GM12878 (cell line): ENCODE results near the gene ZSWIM5. TPM values are rescaled to one million over a fixed set of nuclear protein-coding genes. Genes with fewer than 3 reads are reported as not detected.

Experiments
- ATAC-seq: fragments of 200-7000 bp; cut with Tn5 transposase; 3 replicates; pipeline ENCODE4 v1.9.1; 2020; ENCODE audit warnings: mild to moderate bottlenecking, moderate library complexity
- BruUV-seq: library from RNA; stranded (reverse); fragments of 400-500 nt; replicated peaks from 2 replicates; lab custom pipeline; 2021; lab: Mats Ljungman, UMichigan
- CTCF ChIA-PET: fragments of 300-600 bp; sonication (Branson Sonifier 250); formaldehyde crosslinking; extraction: SDS; loops from one replicate; lab custom pipeline; 2021; ENCODE audit warnings: inconsistent platforms; lab: Yijun Ruan, JAX
- POLR2A ChIA-PET: fragments of 350-600 bp; formaldehyde crosslinking; extraction: SDS; loops from one replicate; lab custom pipeline; 2021; ENCODE audit warnings: inconsistent platforms; lab: Charles Lee
- RAD21 ChIA-PET: fragments of 300-600 bp; sonication (Branson Sonifier 250); formaldehyde crosslinking; loops from one replicate; lab custom pipeline; 2023; ENCODE audit warnings: antibody characterized with exemption; ENCODE audit not compliant: unreplicated experiment; lab: Charles Lee
- SMC1A ChIA-PET: fragments of 300-600 bp; sonication (Branson Sonifier 250); formaldehyde crosslinking; loops from one replicate; lab custom pipeline; 2023; ENCODE audit not compliant: unreplicated experiment, uncharacterized antibody; lab: Charles Lee
- DNase-seq: peaks from one replicate; pipeline ENCODE4 v3.0.0-alpha.2; 2011; ENCODE audit warnings: low read depth, low spot score
- FAIRE-seq: peaks from 3 replicates; lab custom pipeline; 2011; peaks lifted over from hg19 to GRCh38; lab: Jason Lieb, UNC
- H2AFZ ChIP-seq: 2 replicates; pipeline ENCODE4 v1.6.0; 2011; ENCODE audit warnings: low read depth, low read length, control low read depth; ENCODE audit not compliant: control insufficient read depth
- H3K27ac ChIP-seq: 2 replicates; pipeline ENCODE4 v1.5.1; 2011; ENCODE audit warnings: control low read depth; ENCODE audit not compliant: control insufficient read depth, insufficient read depth
- H3K27me3 ChIP-seq, 2 experiments: replicated peaks in 1 of 2; 2 replicates each; pipeline versions ENCODE4 v1.6.0 to v1.6.1; 2011; ENCODE audit warnings: low read length in 1 of 2; ENCODE audit not compliant: control insufficient read depth in 2 of 2, insufficient read depth in 2 of 2
- H3K36me3 ChIP-seq, 2 experiments: 2 replicates each; pipeline ENCODE4 v1.5.1; 2011; ENCODE audit warnings: low read length in 1 of 2; ENCODE audit not compliant: control insufficient read depth in 2 of 2, insufficient read depth in 2 of 2
- H3K4me1 ChIP-seq: 2 replicates; pipeline ENCODE4 v1.6.1; 2011; ENCODE audit warnings: mild to moderate bottlenecking, low read length, moderate library complexity, mixed read lengths; ENCODE audit not compliant: control insufficient read depth, insufficient read depth
- H3K4me2 ChIP-seq: 2 replicates; pipeline ENCODE4 v1.6.0; 2011; ENCODE audit warnings: control low read depth; ENCODE audit not compliant: control insufficient read depth, insufficient read depth
- H3K4me3 ChIP-seq: fragments of 200-600 bp; sonication (generic); 2 replicates; pipeline ENCODE4 v1.5.1; 2016
- H3K79me2 ChIP-seq: 2 replicates; pipeline ENCODE4 v1.6.0; 2011; ENCODE audit warnings: low read length; ENCODE audit not compliant: control insufficient read depth, insufficient read depth
- H3K9ac ChIP-seq: 2 replicates; pipeline ENCODE4 v1.8.0; 2011; ENCODE audit warnings: low read length, control low read depth, mixed read lengths; ENCODE audit not compliant: control insufficient read depth, insufficient read depth
- H3K9me3 ChIP-seq: replicated peaks from 3 replicates; pipeline ENCODE4 v1.5.1; 2011; ENCODE audit warnings: mild to moderate bottlenecking, low read length; ENCODE audit not compliant: control insufficient read depth, insufficient read depth
- H4K20me1 ChIP-seq: 2 replicates; pipeline ENCODE4 v1.6.0; 2011; ENCODE audit not compliant: control insufficient read depth, insufficient read depth
- ASH2L ChIP-seq: fragments of 300-600, 200-600 bp; sonication (generic); IDR thresholded peaks from 2 replicates; pipeline ENCODE4 v1.6.1; 2017; ENCODE audit warnings: low read depth, mild to moderate bottlenecking, borderline replicate concordance
- BRCA1 ChIP-seq: IDR thresholded peaks from 2 replicates; pipeline ENCODE4 v1.6.1; 2011; ENCODE audit warnings: low read depth, low read length, improper control_type of control experiment
- CBX5 ChIP-seq: sonication (generic); IDR thresholded peaks from 2 replicates; pipeline ENCODE4 v1.6.1; 2016; ENCODE audit warnings: low read depth, moderate library complexity, mild to moderate bottlenecking, inconsistent platforms
- CHD2 ChIP-seq: IDR thresholded peaks from 2 replicates; pipeline ENCODE4 v1.6.1; 2011; ENCODE audit warnings: low read depth, low read length, improper control_type of control experiment, borderline replicate concordance
- EED ChIP-seq: sonication (generic); IDR thresholded peaks from 2 replicates; pipeline ENCODE4 v1.6.1; 2016; ENCODE audit warnings: antibody characterized with exemption, low read depth
- GATAD2B ChIP-seq: fragments of 450-650 bp; conservative IDR thresholded peaks from 2 replicates; pipeline ENCODE4 v1.6.1; 2017; ENCODE audit warnings: low read depth, mild to moderate bottlenecking, moderate library complexity
- HDGF ChIP-seq: fragments of 450-650 bp; IDR thresholded peaks from 2 replicates; pipeline ENCODE4 v1.6.1; 2016; ENCODE audit warnings: antibody characterized with exemption
- JUND ChIP-seq: IDR thresholded peaks from 2 replicates; pipeline ENCODE4 v1.6.1; 2012; ENCODE audit warnings: low read depth, mild to moderate bottlenecking, low read length, improper control_type of control experiment, moderate library complexity
- MTA2 ChIP-seq: fragments of 450-650 bp; IDR thresholded peaks from 2 replicates; pipeline ENCODE4 v1.6.1; 2016; ENCODE audit warnings: low read depth, mild to moderate bottlenecking, moderate library complexity
- MTA3 ChIP-seq: IDR thresholded peaks from 2 replicates; pipeline ENCODE4 v1.6.1; 2012; ENCODE audit warnings: low read length, inconsistent platforms, borderline replicate concordance
- MYB ChIP-seq: fragments of 150-350 bp; IDR thresholded peaks from 2 replicates; pipeline ENCODE4 v1.6.1; 2014; ENCODE audit warnings: mild to moderate bottlenecking, low read depth, low read length, borderline replicate concordance
- POU2F2 ChIP-seq: IDR thresholded peaks from 3 replicates; pipeline ENCODE4 v1.6.1; 2011; ENCODE audit warnings: low read depth, mild to moderate bottlenecking, low read length, borderline replicate concordance
- STAT3 ChIP-seq: IDR thresholded peaks from 2 replicates; pipeline ENCODE4 v1.6.1; 2011; ENCODE audit warnings: low read depth, low read length, improper control_type of control experiment
- TBL1XR1 ChIP-seq: IDR thresholded peaks from 2 replicates; pipeline ENCODE4 v1.6.1; 2012; ENCODE audit warnings: low read depth, low read length, improper control_type of control experiment
- TCF12 ChIP-seq: IDR thresholded peaks from 2 replicates; pipeline ENCODE4 v1.6.1; 2011; ENCODE audit warnings: low read depth, mild to moderate bottlenecking, low read length
- ZBED1 ChIP-seq: IDR thresholded peaks from 2 replicates; pipeline ENCODE4 v1.6.1; 2016; ENCODE audit warnings: borderline replicate concordance
- WGBS: methylation state at CpG from one replicate; pipeline ENCODE4 v1.1.6; 2016; ENCODE audit warnings: low lambda C conversion rate; ENCODE audit not compliant: insufficient replicate concordance, insufficient coverage; ENCODE audit errors: missing lambda C conversion rate; 5-methylcytosine and 5-hydroxymethylcytosine counted together
- in situ Hi-C: fragments of 300-500 bp; cut with MboI; formaldehyde crosslinking; loops from 9 replicates; pipeline ENCODE4 v1.14.3; 2018; ENCODE audit warnings: mixed read lengths
- intact Hi-C: fragments of 100-400 bp; cut with micrococcal nuclease; formaldehyde crosslinking; loops from one replicate; pipeline ENCODE4 v1.14.2; 2022; ENCODE audit not compliant: unreplicated experiment
- polyA plus RNA-seq, 11 experiments: library from polyadenylated mRNA; depleted of rRNA in 4 of 11; unstranded in 6 of 11; stranded (reverse) in 5 of 11; fragments of >200 nt; fragmentation: Nextera tagmentation in 4 of 11; fragmentation: Illumina TruSeq in 1 of 11; extraction: Ambion mirVana in 4 of 11; extraction: Trizol in 1 of 11; gene quantifications; 1 replicate in 1 of 11; 2 replicates in 10 of 11; pipeline versions ENCODE4 v1.2.1 to v1.2.3, GENCODE V29; 2011 to 2016; ENCODE audit warnings: inconsistent platforms in 2 of 11, missing spikeins in 2 of 11, low read depth in 1 of 11
- total RNA-seq, 4 experiments: library from RNA; depleted of rRNA in 3 of 4; stranded (reverse); fragments of >200 nt in 3 of 4; fragmentation: Illumina TruSeq in 1 of 4; extraction: Trizol in 1 of 4; gene quantifications; 2 replicates each; pipeline versions ENCODE4 v1.2.1 to v1.2.3, GENCODE V29; 2013 to 2021
- TF ChIP-seq, protein P1 (sequence below): fragments of 450-650 bp; IDR thresholded peaks from 2 replicates; pipeline ENCODE4 v1.6.1; 2016; ENCODE audit warnings: mild to moderate bottlenecking
- TF ChIP-seq, protein P2 (sequence below): fragments of 450-650 bp; formaldehyde crosslinking; IDR thresholded peaks from 2 replicates; pipeline ENCODE4 v1.4.0; 2020; ENCODE audit warnings: mild to moderate bottlenecking, moderate library complexity

Gene ZSWIM5
- total and polyA plus RNA-seq, 10 of the 15 experiments (the other 5 are each of a cell fraction or from before 2014, with no cell fraction given), result 0.07 to 0.97 (median 0.34) TPM; not detected in 1

DNA sequence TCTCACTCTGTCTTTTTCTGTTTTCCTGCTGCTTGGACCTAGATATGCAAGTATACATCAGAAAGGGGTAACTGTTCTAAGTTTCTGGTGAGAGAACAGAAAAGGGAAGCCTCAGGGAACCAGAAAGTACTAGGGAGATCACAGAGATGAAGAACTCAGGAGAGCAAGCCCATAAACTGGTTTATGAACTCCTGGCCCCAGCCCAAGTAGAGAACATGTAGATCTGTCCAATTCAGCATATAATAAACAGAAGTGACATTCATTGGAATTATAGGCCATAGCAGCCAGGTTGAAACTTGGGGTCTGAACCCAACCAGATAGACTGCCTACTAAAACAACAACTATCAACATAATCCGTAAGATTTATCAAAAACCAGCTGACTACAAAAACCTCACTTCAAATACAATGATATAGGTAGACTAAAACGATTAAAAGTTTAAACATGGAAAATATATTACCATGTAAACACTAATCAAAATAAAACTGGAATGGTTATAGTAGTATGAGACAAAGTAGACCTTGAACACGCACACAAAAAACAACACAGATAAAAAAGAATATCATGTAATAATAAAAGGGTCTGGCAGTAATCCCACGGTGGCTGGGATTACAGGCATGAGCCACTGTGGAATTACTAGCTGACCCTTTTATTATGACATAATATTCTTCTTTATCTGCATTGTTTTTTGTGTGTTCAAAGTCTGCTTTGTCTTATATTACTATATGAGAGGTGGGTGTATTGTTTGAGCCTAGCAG is 65.0 kb downstream of the ZSWIM5 start:
- ATAC-seq (no peak), FAIRE-seq (no peak), DNase-seq (no peak)
- ChIA-PET RAD21 (no interaction called here), CTCF (no interaction called here), POLR2A (no interaction called here), SMC1A (interaction anchor here (0.7 kb wide), 1 partner anchor 126 kb away, joined by 3 read pairs; no protein-coding TSS in a partner anchor)
- Histone ChIP-seq H3K9me3 (no peaks in the 10 kb centered on the region), H3K27ac (no peak overlapping the region), H3K4me3 (no peak overlapping the region), H3K27me3 (no peaks in the 10 kb centered on the region), H3K4me1 (no peaks in the 10 kb centered on the region), H2AFZ (no peak overlapping the region), H3K36me3 (no peaks in the 10 kb centered on the region), H3K4me2 (no peak overlapping the region), H4K20me1 (no peaks in the 10 kb centered on the region), H3K9ac (no peak overlapping the region), H3K79me2 (no peaks in the 10 kb centered on the region)
- 39% methylated on average over 4 of the region's 4 CpGs for WGBS
- intact Hi-C loops, result no loop called here
- in situ Hi-C loops, result no loop called here
- BruUV-seq, result no TSS peak
- TF ChIP-seq BRCA1 (no peak), STAT3 (no peak), CHD2 (no peak), ZBED1 (no peak), POU2F2 (no peak), HDGF (no peak), TCF12 (no peak), MTA3 (no peak), MTA2 (no peak), MYB (no peak), GATAD2B (no peak), EED (no peak), CBX5 (no peak), JUND (no peak), TBL1XR1 (no peak), ASH2L (no peak)
- TF ChIP-seq, protein P1, sequence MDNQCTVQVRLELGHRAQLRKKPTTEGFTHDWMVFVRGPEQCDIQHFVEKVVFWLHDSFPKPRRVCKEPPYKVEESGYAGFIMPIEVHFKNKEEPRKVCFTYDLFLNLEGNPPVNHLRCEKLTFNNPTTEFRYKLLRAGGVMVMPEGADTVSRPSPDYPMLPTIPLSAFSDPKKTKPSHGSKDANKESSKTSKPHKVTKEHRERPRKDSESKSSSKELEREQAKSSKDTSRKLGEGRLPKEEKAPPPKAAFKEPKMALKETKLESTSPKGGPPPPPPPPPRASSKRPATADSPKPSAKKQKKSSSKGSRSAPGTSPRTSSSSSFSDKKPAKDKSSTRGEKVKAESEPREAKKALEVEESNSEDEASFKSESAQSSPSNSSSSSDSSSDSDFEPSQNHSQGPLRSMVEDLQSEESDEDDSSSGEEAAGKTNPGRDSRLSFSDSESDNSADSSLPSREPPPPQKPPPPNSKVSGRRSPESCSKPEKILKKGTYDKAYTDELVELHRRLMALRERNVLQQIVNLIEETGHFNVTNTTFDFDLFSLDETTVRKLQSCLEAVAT, result no peak
- TF ChIP-seq, protein P2, sequence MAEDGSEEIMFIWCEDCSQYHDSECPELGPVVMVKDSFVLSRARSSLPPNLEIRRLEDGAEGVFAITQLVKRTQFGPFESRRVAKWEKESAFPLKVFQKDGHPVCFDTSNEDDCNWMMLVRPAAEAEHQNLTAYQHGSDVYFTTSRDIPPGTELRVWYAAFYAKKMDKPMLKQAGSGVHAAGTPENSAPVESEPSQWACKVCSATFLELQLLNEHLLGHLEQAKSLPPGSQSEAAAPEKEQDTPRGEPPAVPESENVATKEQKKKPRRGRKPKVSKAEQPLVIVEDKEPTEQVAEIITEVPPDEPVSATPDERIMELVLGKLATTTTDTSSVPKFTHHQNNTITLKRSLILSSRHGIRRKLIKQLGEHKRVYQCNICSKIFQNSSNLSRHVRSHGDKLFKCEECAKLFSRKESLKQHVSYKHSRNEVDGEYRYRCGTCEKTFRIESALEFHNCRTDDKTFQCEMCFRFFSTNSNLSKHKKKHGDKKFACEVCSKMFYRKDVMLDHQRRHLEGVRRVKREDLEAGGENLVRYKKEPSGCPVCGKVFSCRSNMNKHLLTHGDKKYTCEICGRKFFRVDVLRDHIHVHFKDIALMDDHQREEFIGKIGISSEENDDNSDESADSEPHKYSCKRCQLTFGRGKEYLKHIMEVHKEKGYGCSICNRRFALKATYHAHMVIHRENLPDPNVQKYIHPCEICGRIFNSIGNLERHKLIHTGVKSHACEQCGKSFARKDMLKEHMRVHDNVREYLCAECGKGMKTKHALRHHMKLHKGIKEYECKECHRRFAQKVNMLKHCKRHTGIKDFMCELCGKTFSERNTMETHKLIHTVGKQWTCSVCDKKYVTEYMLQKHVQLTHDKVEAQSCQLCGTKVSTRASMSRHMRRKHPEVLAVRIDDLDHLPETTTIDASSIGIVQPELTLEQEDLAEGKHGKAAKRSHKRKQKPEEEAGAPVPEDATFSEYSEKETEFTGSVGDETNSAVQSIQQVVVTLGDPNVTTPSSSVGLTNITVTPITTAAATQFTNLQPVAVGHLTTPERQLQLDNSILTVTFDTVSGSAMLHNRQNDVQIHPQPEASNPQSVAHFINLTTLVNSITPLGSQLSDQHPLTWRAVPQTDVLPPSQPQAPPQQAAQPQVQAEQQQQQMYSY, result no peak
